ENCODE measurements around the gene LUM.

LUM gene

GRCh38 chr12:91070936-91071335, 40.4 kb downstream of the LUM start:
- H3K4me1 ChIP-seq (ENCODE audit: insufficient read depth, low read length), result no peaks in the 10 kb centered on the region
- H3K36me3 ChIP-seq (ENCODE audit: insufficient read depth, low read depth, low read length), result no peaks in the 10 kb centered on the region
- H3K9me3 ChIP-seq (ENCODE audit: insufficient read depth, low read depth, low read length), result no peaks in the 10 kb centered on the region
- no peaks in the 10 kb centered on the region for H3K27me3 ChIP-seq (ENCODE audit: insufficient read depth, low read length)
- no peak overlapping the region for H3K9ac ChIP-seq (ENCODE audit: low read depth, low read length)
- H3K27ac ChIP-seq (ENCODE audit: low read length), result no peak overlapping the region
- no peak overlapping the region for H3K4me3 ChIP-seq (ENCODE audit: low read length)

- Histone ChIP-seq H3K4me3 (ENCODE audit: low read length) (no peak overlapping the region), H3K4me1 (ENCODE audit: insufficient read depth, low read length) (no peaks in the 10 kb centered on the region), H3K9ac (ENCODE audit: low read depth, low read length) (no peak overlapping the region), H3K9me3 (ENCODE audit: insufficient read depth, low read depth, low read length) (no peaks in the 10 kb centered on the region), H3K36me3 (ENCODE audit: insufficient read depth, low read depth, low read length) (no peaks in the 10 kb centered on the region), H3K27me3 (ENCODE audit: insufficient read depth, low read length) (no peaks in the 10 kb centered on the region), H3K27ac (ENCODE audit: low read length) (no peak overlapping the region)
Measured at GRCh38 chr12:91065396-91065795, 45.9 kb downstream of the LUM start.

DNA sequence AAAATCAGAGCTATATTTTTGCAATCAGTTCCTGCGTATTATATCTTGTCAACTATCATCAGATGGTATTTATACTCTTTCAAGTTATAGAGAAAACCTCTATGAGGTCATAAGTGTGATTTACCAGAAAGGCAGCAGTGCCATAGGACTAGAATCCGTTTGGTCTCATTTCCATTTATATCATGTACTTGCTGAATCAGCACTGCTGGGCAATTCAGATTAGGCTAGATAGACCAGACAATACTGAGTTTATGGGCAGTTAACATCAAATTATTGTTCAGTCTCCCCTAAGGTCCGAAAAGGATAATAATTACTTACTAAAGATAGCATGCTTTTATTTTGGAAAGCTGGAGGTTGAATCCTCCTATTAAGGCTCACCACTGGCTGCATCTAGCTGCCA, 46.7 kb downstream of the LUM start:
- Histone ChIP-seq H3K27ac (ENCODE audit: low read length) (no peak overlapping the region), H3K36me3 (ENCODE audit: insufficient read depth, low read depth, low read length) (no peaks in the 10 kb centered on the region), H3K9me3 (ENCODE audit: insufficient read depth, low read depth, low read length) (no peaks in the 10 kb centered on the region), H3K4me3 (ENCODE audit: low read length) (no peak overlapping the region), H3K27me3 (ENCODE audit: insufficient read depth, low read length) (no peaks in the 10 kb centered on the region), H3K9ac (ENCODE audit: low read depth, low read length) (no peak overlapping the region), H3K4me1 (ENCODE audit: insufficient read depth, low read length) (no peaks in the 10 kb centered on the region)

GRCh38 chr12:91061091-91061490, 50.2 kb downstream of the LUM start:
- Histone ChIP-seq H3K4me3 (ENCODE audit: low read length) (no peak overlapping the region), H3K9me3 (ENCODE audit: insufficient read depth, low read depth, low read length) (no peaks in the 10 kb centered on the region), H3K4me1 (ENCODE audit: insufficient read depth, low read length) (no peaks in the 10 kb centered on the region), H3K9ac (ENCODE audit: low read depth, low read length) (no peak overlapping the region), H3K27ac (ENCODE audit: low read length) (no peak overlapping the region), H3K36me3 (ENCODE audit: insufficient read depth, low read depth, low read length) (no peaks in the 10 kb centered on the region), H3K27me3 (ENCODE audit: insufficient read depth, low read length) (no peaks in the 10 kb centered on the region)

DNA sequence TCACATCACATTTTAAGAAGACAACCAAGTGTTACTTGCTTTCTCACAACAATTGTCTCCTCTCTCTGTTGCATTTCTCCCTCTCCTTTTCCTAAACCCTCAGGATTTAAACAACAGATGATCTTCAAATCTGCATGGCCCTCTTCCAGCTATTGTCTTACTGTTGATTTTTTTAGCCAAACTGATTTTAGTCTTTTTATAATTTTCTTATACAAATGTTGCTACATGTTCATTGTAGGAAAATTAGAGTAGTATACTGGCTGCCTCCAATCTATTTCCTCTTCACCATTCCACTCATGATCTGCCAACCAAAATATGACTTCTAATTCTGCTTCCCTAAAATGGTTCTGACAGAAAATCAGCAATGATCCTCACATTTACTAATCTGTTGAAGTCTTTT, 52.1 kb downstream of the LUM start:
- no peaks in the 10 kb centered on the region for H3K9me3 ChIP-seq (ENCODE audit: insufficient read depth, low read depth, low read length)
- no peak overlapping the region for H3K9ac ChIP-seq (ENCODE audit: low read depth, low read length)
- H3K27me3 ChIP-seq (ENCODE audit: insufficient read depth, low read length), result no peaks in the 10 kb centered on the region
- H3K4me1 ChIP-seq (ENCODE audit: insufficient read depth, low read length), result no peaks in the 10 kb centered on the region
- no peaks in the 10 kb centered on the region for H3K36me3 ChIP-seq (ENCODE audit: insufficient read depth, low read depth, low read length)
- H3K4me3 ChIP-seq (ENCODE audit: low read length), result no peak overlapping the region
- no peak overlapping the region for H3K27ac ChIP-seq (ENCODE audit: low read length)

GRCh38 chr12:91058786-91059185, 52.5 kb downstream of the LUM start:
- Histone ChIP-seq H3K27me3 (ENCODE audit: insufficient read depth, low read length) (no peaks in the 10 kb centered on the region), H3K36me3 (ENCODE audit: insufficient read depth, low read depth, low read length) (no peaks in the 10 kb centered on the region), H3K9me3 (ENCODE audit: insufficient read depth, low read depth, low read length) (no peaks in the 10 kb centered on the region), H3K27ac (ENCODE audit: low read length) (no peak overlapping the region), H3K9ac (ENCODE audit: low read depth, low read length) (no peak overlapping the region), H3K4me3 (ENCODE audit: low read length) (no peak overlapping the region), H3K4me1 (ENCODE audit: insufficient read depth, low read length) (no peaks in the 10 kb centered on the region)

DNA sequence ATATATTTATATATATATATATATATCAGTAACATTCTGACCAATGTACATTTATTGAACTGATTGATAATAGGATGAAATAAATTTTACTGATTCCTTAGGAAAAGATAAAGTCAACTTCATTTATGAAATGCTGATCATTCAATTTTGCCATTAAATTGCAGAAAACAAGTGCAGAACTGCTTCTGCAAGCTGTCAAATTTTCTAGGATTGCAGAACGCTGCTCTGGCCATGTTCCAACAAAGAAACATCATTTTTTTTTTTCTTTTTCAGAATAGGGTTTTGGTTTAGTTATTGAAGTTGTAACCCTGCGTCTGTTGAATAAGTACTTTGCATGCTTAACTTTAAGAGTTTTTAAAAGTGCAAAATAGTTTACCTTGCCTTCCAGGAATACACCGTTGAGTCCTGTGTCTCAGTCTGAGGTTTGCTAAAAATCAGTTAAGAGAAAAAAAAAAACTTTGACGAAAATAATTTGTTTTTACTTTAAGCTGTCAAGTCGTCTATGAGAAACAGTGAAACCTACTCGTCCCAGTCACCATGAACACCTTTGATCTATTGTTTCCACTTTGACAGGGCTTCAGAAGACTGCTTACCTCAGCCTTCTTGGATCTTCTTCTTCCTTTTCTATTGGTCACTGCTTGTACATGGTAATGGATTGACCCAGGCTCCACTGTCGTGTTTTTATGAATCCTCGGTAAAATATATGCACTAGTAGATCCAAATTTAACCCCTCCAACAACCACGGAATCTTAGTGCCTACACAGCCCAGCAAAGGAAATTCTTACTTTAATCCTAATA, 53.7 kb downstream of the LUM start, which contains the start of gene KERA:
TSS of gene KERA (minus strand) at position 657 of the 798 bp plus-strand sequence. CDS start 1,743 bp downstream, outside the sequence.
- Histone ChIP-seq H3K4me1 (ENCODE audit: insufficient read depth, low read length) (no peaks in the 10 kb centered on the region), H3K36me3 (ENCODE audit: insufficient read depth, low read depth, low read length) (no peaks in the 10 kb centered on the region), H3K9ac (ENCODE audit: low read depth, low read length) (no peak within 1 kb of the TSS), H3K4me3 (ENCODE audit: low read length) (no peak within 1 kb of the TSS), H3K9me3 (ENCODE audit: insufficient read depth, low read depth, low read length) (no peaks in the 10 kb centered on the region), H3K27ac (ENCODE audit: low read length) (no peak within 1 kb of the TSS), H3K27me3 (ENCODE audit: insufficient read depth, low read length) (no peaks in the 10 kb centered on the region)

GRCh38 chr12:91056488-91056887, 54.8 kb downstream of the LUM start:
- Histone ChIP-seq H3K27me3 (ENCODE audit: insufficient read depth, low read length) (no peaks in the 10 kb centered on the region), H3K27ac (ENCODE audit: low read length) (no peak overlapping the region), H3K36me3 (ENCODE audit: insufficient read depth, low read depth, low read length) (no peaks in the 10 kb centered on the region), H3K4me1 (ENCODE audit: insufficient read depth, low read length) (no peaks in the 10 kb centered on the region), H3K9ac (ENCODE audit: low read depth, low read length) (no peak overlapping the region), H3K9me3 (ENCODE audit: insufficient read depth, low read depth, low read length) (no peaks in the 10 kb centered on the region), H3K4me3 (ENCODE audit: low read length) (no peak overlapping the region)

- no peaks in the 10 kb centered on the region for H3K27me3 ChIP-seq (ENCODE audit: insufficient read depth, low read length)
Measured at GRCh38 chr12:91055976-91056375, 55.3 kb downstream of the LUM start.

GRCh38 chr12:91053951-91054715, 57.2 kb downstream of the LUM start:
- Histone ChIP-seq H3K4me3 (ENCODE audit: low read length) (no peak overlapping the region), H3K27ac (ENCODE audit: low read length) (no peak overlapping the region), H3K36me3 (ENCODE audit: insufficient read depth, low read depth, low read length) (no peaks in the 10 kb centered on the region), H3K4me1 (ENCODE audit: insufficient read depth, low read length) (no peaks in the 10 kb centered on the region), H3K9me3 (ENCODE audit: insufficient read depth, low read depth, low read length) (no peaks in the 10 kb centered on the region), H3K27me3 (ENCODE audit: insufficient read depth, low read length) (no peaks in the 10 kb centered on the region), H3K9ac (ENCODE audit: low read depth, low read length) (no peak overlapping the region)

More at GRCh38 chr12:91055976-91056375, 55.3 kb downstream of the LUM start:
- Histone ChIP-seq H3K4me3 (ENCODE audit: low read length) (no peak overlapping the region), H3K27ac (ENCODE audit: low read length) (no peak overlapping the region), H3K36me3 (ENCODE audit: insufficient read depth, low read depth, low read length) (no peaks in the 10 kb centered on the region), H3K9me3 (ENCODE audit: insufficient read depth, low read depth, low read length) (no peaks in the 10 kb centered on the region), H3K4me1 (ENCODE audit: insufficient read depth, low read length) (no peaks in the 10 kb centered on the region), H3K9ac (ENCODE audit: low read depth, low read length) (no peak overlapping the region)

Measured in iPS-20b (cell line).